ENCODE measurements around the gene PHLPP1. TPM values are rescaled to one million over a fixed set of nuclear protein-coding genes. Genes with fewer than 3 reads are reported as not detected.
A peak's percentile ranks its signal among the peaks of the same experiment; 100 is the strongest.

PHLPP1 gene
- total and polyA plus RNA-seq, 2 experiments from 2014 or later, result 15.7 to 73.6 TPM

DNA sequence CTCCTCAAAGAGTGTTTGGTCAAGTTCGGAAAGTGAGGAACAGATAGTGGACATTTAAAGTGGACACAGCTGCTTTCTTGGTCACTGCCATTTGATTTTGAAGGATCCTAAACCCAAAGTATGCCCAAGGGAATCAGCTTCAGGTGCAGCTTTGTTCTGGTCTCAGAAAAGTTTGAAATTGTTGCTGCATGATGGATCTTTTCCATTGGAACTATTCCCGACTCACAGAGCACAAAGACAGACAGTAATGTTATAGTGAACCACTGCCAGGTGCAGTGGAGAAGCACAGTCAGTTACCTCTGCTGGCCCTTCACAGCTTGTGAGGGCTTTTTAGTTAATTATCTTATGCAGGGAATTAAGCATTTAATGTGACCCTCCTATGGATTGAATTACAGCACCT, 301.7 kb downstream of the PHLPP1 start (continued):
- TF ChIP-seq EZH2phosphoT487 (IDR thresholded peaks at IDR 0.05; ENCODE audit: unreplicated experiment), result no peak

DNA sequence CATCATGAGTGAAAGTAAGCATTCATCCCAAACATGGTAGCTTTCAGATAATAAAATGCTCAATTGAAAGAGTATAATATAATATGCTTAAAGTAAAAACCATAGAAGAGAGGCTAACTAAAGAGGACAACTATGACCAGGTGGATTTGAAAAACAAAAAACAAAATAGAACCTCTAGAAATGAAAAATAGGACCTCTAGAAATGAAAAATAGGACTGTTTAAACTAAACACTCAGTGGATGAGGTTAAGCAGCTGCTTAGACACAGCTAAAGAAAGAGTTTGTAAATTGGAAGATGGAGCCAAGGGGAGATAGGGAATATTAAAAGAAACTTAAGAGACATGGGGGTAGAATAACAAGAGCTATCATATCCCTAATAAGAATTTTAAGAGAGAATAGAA, 302.6 kb downstream of the PHLPP1 start:
- H3K27ac Mint-ChIP-seq, result no peak overlapping the region
- H2AFZ ChIP-seq, result no peak overlapping the region
- ATAC-seq, result no peak
- peaks cover 4% of the 10 kb centered on the region for H3K27me3 Mint-ChIP-seq (ENCODE audit: insufficient read depth, low read depth, poor library complexity)
- no peak overlapping the region for H3K4me3 ChIP-seq
- peaks cover 5% of the 10 kb centered on the region for H3K27me3 ChIP-seq (ENCODE audit: insufficient read depth)
- H3K79me2 ChIP-seq (replicated peaks; ENCODE audit: insufficient read depth), result no peaks in the 10 kb centered on the region
- H3K4me1 Mint-ChIP-seq, result peaks cover 6% of the 10 kb centered on the region; the same call in 2 of the 3 replicates
- TF ChIP-seq EZH2phosphoT487 (IDR thresholded peaks at IDR 0.05; ENCODE audit: unreplicated experiment), result no peak
- peaks cover 12% of the 10 kb centered on the region for H3K9me3 Mint-ChIP-seq
- no peak for DNase-seq (ENCODE audit: low spot score)
- no peaks in the 10 kb centered on the region for H3K4me1 ChIP-seq (ENCODE audit: insufficient read depth)
- no peaks in the 10 kb centered on the region for H3K9me2 ChIP-seq (ENCODE audit: insufficient read depth)
- no peaks in the 10 kb centered on the region for H3K36me3 ChIP-seq (ENCODE audit: insufficient read depth)
- no peak overlapping the region for H3K4me2 ChIP-seq
- H3F3A ChIP-seq (replicated peaks; ENCODE audit: low read depth), result no peaks in the 10 kb centered on the region
- no peaks in the 10 kb centered on the region for H4K20me1 ChIP-seq (replicated peaks; ENCODE audit: insufficient read depth)
- no peak overlapping the region for H3K4me3 Mint-ChIP-seq
- H3K36me3 Mint-ChIP-seq (ENCODE audit: low read depth), result peaks cover 2% of the 10 kb centered on the region; the same call in 1 of the 3 replicates
- H3K27ac ChIP-seq (ENCODE audit: low read depth), result no peak overlapping the region

DNA sequence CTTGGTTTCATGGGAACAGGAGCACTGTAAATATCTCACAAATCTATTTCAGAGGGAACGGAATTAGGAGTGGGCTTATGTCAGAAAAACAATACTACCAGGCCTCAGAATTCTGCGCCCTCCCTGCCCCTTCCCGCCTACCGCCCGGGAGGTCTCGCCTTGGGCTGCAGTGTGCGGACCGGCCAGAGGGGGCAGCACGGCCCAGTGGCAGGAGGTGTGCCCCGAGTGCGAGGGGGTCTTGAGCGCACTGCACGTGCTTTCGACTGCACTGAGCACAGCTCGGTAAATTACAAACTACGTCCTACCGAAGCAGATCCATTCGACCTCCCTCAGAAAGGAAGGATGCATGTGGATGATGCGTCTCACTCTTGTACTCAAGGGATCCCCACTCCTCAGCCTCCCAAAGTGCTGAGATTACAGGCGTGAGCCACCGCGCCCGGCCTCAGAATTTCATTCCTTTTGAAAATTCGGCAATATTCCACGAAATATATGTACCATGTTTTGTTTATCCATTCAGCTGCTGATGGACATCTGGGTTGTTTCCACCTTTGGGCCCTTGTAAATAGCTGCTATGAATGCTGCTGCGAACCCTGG, 307.2 kb downstream of the PHLPP1 start:
- Histone ChIP-seq H3K4me1 (ENCODE audit: insufficient read depth) (no peaks in the 10 kb centered on the region), H3F3A (replicated peaks; ENCODE audit: low read depth) (no peaks in the 10 kb centered on the region), H3K9me2 (ENCODE audit: insufficient read depth) (no peaks in the 10 kb centered on the region), H3K36me3 (ENCODE audit: insufficient read depth) (no peaks in the 10 kb centered on the region), H4K20me1 (replicated peaks; ENCODE audit: insufficient read depth) (no peaks in the 10 kb centered on the region), H2AFZ (peak overlapping the region; percentile 73; the same call in 1 of the 2 replicates), H3K79me2 (replicated peaks; ENCODE audit: insufficient read depth) (no peaks in the 10 kb centered on the region), H3K27me3 (ENCODE audit: insufficient read depth) (peaks cover 12% of the 10 kb centered on the region), H3K4me3 (no peak overlapping the region), H3K27ac (ENCODE audit: low read depth) (no peak overlapping the region), H3K4me2 (no peak overlapping the region)
- Mint-ChIP-seq H3K27me3 (ENCODE audit: insufficient read depth, low read depth, poor library complexity) (peaks cover 8% of the 10 kb centered on the region), H3K4me3 (no peak overlapping the region), H3K27ac (no peak overlapping the region), H3K4me1 (peaks cover 8% of the 10 kb centered on the region), H3K36me3 (ENCODE audit: low read depth) (peaks cover 2% of the 10 kb centered on the region; the same call in 1 of the 3 replicates), H3K9me3 (peaks cover 10% of the 10 kb centered on the region)
- peak; percentile 78 for DNase-seq (ENCODE audit: low spot score)
- TF ChIP-seq, protein P1, sequence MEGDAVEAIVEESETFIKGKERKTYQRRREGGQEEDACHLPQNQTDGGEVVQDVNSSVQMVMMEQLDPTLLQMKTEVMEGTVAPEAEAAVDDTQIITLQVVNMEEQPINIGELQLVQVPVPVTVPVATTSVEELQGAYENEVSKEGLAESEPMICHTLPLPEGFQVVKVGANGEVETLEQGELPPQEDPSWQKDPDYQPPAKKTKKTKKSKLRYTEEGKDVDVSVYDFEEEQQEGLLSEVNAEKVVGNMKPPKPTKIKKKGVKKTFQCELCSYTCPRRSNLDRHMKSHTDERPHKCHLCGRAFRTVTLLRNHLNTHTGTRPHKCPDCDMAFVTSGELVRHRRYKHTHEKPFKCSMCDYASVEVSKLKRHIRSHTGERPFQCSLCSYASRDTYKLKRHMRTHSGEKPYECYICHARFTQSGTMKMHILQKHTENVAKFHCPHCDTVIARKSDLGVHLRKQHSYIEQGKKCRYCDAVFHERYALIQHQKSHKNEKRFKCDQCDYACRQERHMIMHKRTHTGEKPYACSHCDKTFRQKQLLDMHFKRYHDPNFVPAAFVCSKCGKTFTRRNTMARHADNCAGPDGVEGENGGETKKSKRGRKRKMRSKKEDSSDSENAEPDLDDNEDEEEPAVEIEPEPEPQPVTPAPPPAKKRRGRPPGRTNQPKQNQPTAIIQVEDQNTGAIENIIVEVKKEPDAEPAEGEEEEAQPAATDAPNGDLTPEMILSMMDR (conservative IDR thresholded peaks at IDR 0.05; ENCODE audit: low read depth in 2 of 2), result peak; percentile 90 to 95
- TF ChIP-seq JUNB (IDR thresholded peaks at IDR 0.05; ENCODE audit: unreplicated experiment), result no peak
- peak; percentile 90 for ATAC-seq

DNA sequence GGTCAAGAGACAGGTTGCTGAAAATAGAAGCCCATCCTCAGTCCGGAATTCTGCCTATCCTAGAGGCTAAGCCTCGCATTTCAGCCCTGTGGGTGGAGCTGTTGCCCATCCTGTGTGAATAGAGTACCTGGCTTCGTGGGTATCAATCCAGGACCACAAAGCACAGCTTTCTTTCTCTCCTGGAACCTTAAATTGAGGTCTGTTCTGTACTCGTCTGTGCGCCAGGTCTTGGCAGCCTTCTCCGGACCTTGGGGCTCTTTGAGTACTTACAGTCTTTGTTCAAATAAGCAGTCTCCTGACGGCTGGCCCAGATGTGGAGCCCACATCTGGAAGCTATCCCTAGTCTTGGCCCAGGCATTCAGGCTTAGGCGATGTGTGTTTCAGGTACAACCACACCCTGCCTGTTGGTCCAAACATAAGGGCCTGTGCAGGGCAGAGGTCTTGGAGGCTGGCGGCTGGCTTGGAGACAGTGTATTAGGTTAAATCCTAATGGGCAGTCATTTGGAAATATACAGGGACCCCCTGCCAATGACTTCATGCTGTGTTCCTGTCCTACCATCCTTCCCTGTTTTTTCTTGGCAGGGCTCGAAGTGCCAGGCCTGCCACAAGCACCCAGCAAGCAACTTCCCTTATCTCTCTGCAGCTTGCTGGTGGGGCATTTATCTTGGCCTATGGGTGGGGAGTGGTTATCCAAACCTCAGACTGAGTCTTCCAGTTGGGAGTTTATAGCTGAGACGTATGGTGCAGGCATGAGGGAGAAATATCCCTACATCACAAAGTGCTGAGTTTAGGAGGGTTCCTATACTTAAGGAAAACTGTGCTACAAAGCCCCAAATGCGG, 310.1 kb downstream of the PHLPP1 start:
- Mint-ChIP-seq H3K27me3 (ENCODE audit: insufficient read depth, low read depth, poor library complexity) (peaks cover 6% of the 10 kb centered on the region), H3K9me3 (no peaks in the 10 kb centered on the region), H3K4me1 (peaks cover 4% of the 10 kb centered on the region), H3K4me3 (no peak overlapping the region), H3K27ac (no peak overlapping the region), H3K36me3 (ENCODE audit: low read depth) (no peaks in the 10 kb centered on the region)
- Histone ChIP-seq H4K20me1 (replicated peaks; ENCODE audit: insufficient read depth) (no peaks in the 10 kb centered on the region), H2AFZ (peak overlapping the region; percentile 64), H3K4me2 (no peak overlapping the region), H3K4me1 (ENCODE audit: insufficient read depth) (no peaks in the 10 kb centered on the region), H3K27me3 (ENCODE audit: insufficient read depth) (peaks cover 12% of the 10 kb centered on the region), H3K9me2 (ENCODE audit: insufficient read depth) (no peaks in the 10 kb centered on the region), H3K36me3 (ENCODE audit: insufficient read depth) (no peaks in the 10 kb centered on the region), H3K4me3 (no peak overlapping the region), H3K27ac (ENCODE audit: low read depth) (no peak overlapping the region), H3K79me2 (replicated peaks; ENCODE audit: insufficient read depth) (no peaks in the 10 kb centered on the region), H3F3A (replicated peaks; ENCODE audit: low read depth) (no peaks in the 10 kb centered on the region)
- no peak for TF ChIP-seq ZNF114 (CRISPR knock-in tag; IDR thresholded peaks at IDR 0.05)
- TF ChIP-seq, protein P1 (conservative IDR thresholded peaks at IDR 0.05; ENCODE audit: low read depth in 2 of 2), result peak; percentile 69 to 91
- DNase-seq (ENCODE audit: low spot score) (peak; percentile 82), ATAC-seq (peak; percentile 94)
